Right lobe of liver (tissue), 6 donors: ENCODE data around the gene SPTLC2. TPM values are rescaled to one million over a fixed set of nuclear protein-coding genes. Genes with fewer than 3 reads are reported as not detected.

ENCODE experiments used
- ATAC-seq, 4 donors: fragments of 200-7000 bp; cut with Tn5 transposase; one replicate each; pipeline ENCODE4 v1.9.1; 2020; ENCODE audit warnings: mild to moderate bottlenecking in 4 of 4, moderate library complexity in 4 of 4
- DNase-seq, 3 donors: peaks; one replicate each; pipeline ENCODE4 v3.0.0-alpha.2; 2020
- H3K27ac ChIP-seq, 3 donors: fragments of 200-600 bp; one replicate each; pipeline ENCODE4 v1.8.0; 2022
- H3K27me3 ChIP-seq, 2 donors: fragments of 200-600 bp; one replicate each; pipeline ENCODE4 v1.8.0; 2022
- H3K36me3 ChIP-seq, 4 donors: fragments of 200-600 bp; sonication (generic) in 1 of 4; one replicate each; pipeline versions ENCODE4 v1.5.1 to v1.8.0; 2017 to 2022; ENCODE audit warnings: control low read depth in 1 of 4
- H3K4me1 ChIP-seq, 4 donors: fragments of 200-600 bp; sonication (generic) in 1 of 4; one replicate each; pipeline versions ENCODE4 v1.5.1 to v1.8.0; 2017 to 2022; ENCODE audit warnings: control low read depth in 1 of 4
- H3K4me3 ChIP-seq, 3 donors: fragments of 200-600 bp; one replicate each; pipeline ENCODE4 v1.8.0; 2022
- H3K9me3 ChIP-seq, 4 donors: fragments of 200-600 bp; sonication (generic) in 1 of 4; one replicate each; pipeline versions ENCODE4 v1.5.1 to v1.8.0; 2017 to 2022; ENCODE audit warnings: control low read depth in 1 of 4
- CTCF ChIP-seq, 4 donors: fragments of 200-600 bp in 3 of 4; fragments of 450-650 bp in 1 of 4; IDR thresholded peaks; one replicate each; pipeline versions ENCODE4 v1.5.1 to v1.8.0; 2016 to 2022; ENCODE audit warnings: antibody characterized with exemption in 4 of 4, mild to moderate bottlenecking in 2 of 4
- POLR2A ChIP-seq: fragments of 450-650 bp; IDR thresholded peaks from one replicate; pipeline ENCODE4 v1.6.1; 2017; ENCODE audit warnings: antibody characterized with exemption, mild to moderate bottlenecking
- WGBS: methylation state at CpG from one replicate; pipeline ENCODE4 v1.1.6; 2018; ENCODE audit warnings: low coverage, low lambda C conversion rate; ENCODE audit not compliant: insufficient coverage; ENCODE audit errors: missing lambda C conversion rate; 5-methylcytosine and 5-hydroxymethylcytosine counted together
- intact Hi-C, 2 donors: fragments of 100-400 bp; cut with DNase I; formaldehyde crosslinking; loops; one replicate each; pipeline versions ENCODE4 v1.11.2 to v1.14.1; 2022
- total RNA-seq, 6 experiments: library from RNA; depleted of rRNA in 2 of 6; stranded (reverse); fragments of >200 nt in 2 of 6; fragmentation: NEBNext Ultra II Directional in 3 of 6; extraction: Animal tissue kit (Norgen Biotek cat#: 25700) in 3 of 6; gene quantifications; one replicate each; pipeline versions ENCODE4 v1.1.0 to v1.2.4, GENCODE V29; 2016 to 2023
- donor health status: DM: no; HTN: yes; CAD: no.
- donor health status: DM: no; HTN: no; CAD: no.
- donor health status: DM: no; HTN: no; CAD: no.
- donor health status: DM: no; HTN: yes; CAD: no.
- donor health status: DM: no; HTN: yes; CAD: no.

SPTLC2 gene
- total RNA-seq, 6 experiments from 2014 or later = 5.9 to 16.4 (median 10.7) TPM

GRCh38 chr14:77544571-77544970 lies 71.9 kb downstream of the SPTLC2 start:
- intact Hi-C loops = no loop called here
- 100% methylated on average over 1 of the region's 2 CpGs for WGBS
- Histone ChIP-seq H3K9me3 (no peaks in the 10 kb centered on the region), H3K27ac (no peak overlapping the region), H3K4me1 (no peaks in the 10 kb centered on the region), H3K4me3 (no peak overlapping the region), H3K27me3 (no peaks in the 10 kb centered on the region), H3K36me3 (peaks cover 0 to 15% (median 0%) of the 10 kb centered on the region in 4 donors)
- no peak for ATAC-seq
- TF ChIP-seq CTCF (IDR thresholded peaks at IDR 0.05) (no peak), POLR2A (no peak)
- no peak for DNase-seq

GRCh38 chr14:77543637-77544334 lies 72.7 kb downstream of the SPTLC2 start:
- DNase-seq (no peak), ATAC-seq (no peak)
- Histone ChIP-seq H3K4me1 (no peaks in the 10 kb centered on the region), H3K4me3 (no peak overlapping the region), H3K27ac (no peak overlapping the region), H3K36me3 (peaks cover 0 to 8% (median 0%) of the 10 kb centered on the region in 4 donors), H3K27me3 (no peaks in the 10 kb centered on the region), H3K9me3 (no peaks in the 10 kb centered on the region)
- WGBS = 96% methylated on average over 3 of the region's 3 CpGs
- intact Hi-C loops = no loop called here
- TF ChIP-seq CTCF (IDR thresholded peaks at IDR 0.05) (no peak), POLR2A (no peak)

- Histone ChIP-seq H3K27ac (peak overlapping the region in 1 of 3 donors; percentile 23), H3K27me3 (no peaks in the 10 kb centered on the region), H3K9me3 (no peaks in the 10 kb centered on the region), H3K36me3 (peaks cover 0 to 3% (median 0%) of the 10 kb centered on the region in 4 donors), H3K4me1 (no peaks in the 10 kb centered on the region), H3K4me3 (no peak overlapping the region)
- TF ChIP-seq POLR2A (no peak), CTCF (IDR thresholded peaks at IDR 0.05) (no peak)
- DNase-seq = no peak
- ATAC-seq = no peak
- WGBS = 75% methylated on average over 5 of the region's 5 CpGs
- intact Hi-C loops = no loop called here
Measured at GRCh38 chr14:77543240-77543551, 73.2 kb downstream of the SPTLC2 start.

- no peak for DNase-seq
- ATAC-seq = peak; percentile 61 to 76 (median 72)
- Histone ChIP-seq H3K36me3 (no peaks in the 10 kb centered on the region), H3K9me3 (no peaks in the 10 kb centered on the region), H3K27me3 (no peaks in the 10 kb centered on the region), H3K27ac (peak overlapping the region in 2 of 3 donors; percentile 10 to 23), H3K4me1 (no peaks in the 10 kb centered on the region), H3K4me3 (no peak overlapping the region)
- intact Hi-C loops = no loop called here
- 48% methylated on average over 11 of the region's 11 CpGs for WGBS
- TF ChIP-seq CTCF (IDR thresholded peaks at IDR 0.05) (no peak), POLR2A (no peak)
Measured at GRCh38 chr14:77542421-77543239, 73.8 kb downstream of the SPTLC2 start.
